GM19239 (cell line): ENCODE results near the gene ANKRD6.

ENCODE experiments used
- DNase-seq: peaks from one replicate; pipeline ENCODE4 v3.0.0; 2011; ENCODE audit warnings: low spot score; ENCODE audit not compliant: insufficient read length
- FAIRE-seq: peaks from 2 replicates; lab custom pipeline; 2011; peaks lifted over from hg19 to GRCh38; lab: Jason Lieb, UNC

ANKRD6 gene

DNA sequence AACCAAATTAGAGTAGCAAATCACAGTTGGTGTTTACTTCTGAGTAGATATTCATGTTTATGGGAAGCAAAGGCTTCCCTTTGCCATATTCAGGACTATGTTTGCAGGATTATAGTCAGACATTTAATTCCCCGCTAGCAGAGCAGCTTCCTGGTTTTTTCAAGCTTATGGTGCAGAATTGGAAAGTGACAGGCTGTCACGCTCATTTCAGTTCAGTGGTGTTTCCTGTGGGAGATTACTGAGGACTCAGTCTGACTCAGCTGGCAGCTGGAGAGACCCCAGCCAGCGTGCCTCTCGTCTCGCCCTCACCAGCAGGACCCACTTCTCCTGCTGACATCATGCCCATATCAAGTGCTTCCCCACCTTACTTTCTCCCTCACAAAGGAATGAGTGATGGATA is 120.5 kb downstream of the ANKRD6 start:
- no peak for DNase-seq
- no peak for FAIRE-seq

DNA sequence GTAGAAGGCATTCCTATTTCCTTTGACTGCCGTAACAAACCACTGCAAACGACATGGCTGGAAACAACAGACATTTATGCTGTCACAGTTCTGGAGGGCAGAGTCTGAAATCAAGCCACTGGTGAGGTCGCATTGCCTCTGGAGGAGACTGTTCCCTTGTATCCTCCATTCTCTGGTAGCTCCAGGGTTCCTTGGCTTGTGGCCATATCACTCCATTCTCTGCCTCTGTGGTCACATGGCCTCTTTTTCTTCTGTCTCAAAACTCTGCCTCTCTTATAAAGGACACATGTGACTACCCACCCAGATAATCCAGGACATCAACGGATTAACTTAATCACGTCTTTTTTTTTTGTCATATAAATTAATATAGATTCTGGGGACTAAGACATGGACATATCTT is 121.2 kb downstream of the ANKRD6 start:
- FAIRE-seq (no peak), DNase-seq (no peak)

DNA sequence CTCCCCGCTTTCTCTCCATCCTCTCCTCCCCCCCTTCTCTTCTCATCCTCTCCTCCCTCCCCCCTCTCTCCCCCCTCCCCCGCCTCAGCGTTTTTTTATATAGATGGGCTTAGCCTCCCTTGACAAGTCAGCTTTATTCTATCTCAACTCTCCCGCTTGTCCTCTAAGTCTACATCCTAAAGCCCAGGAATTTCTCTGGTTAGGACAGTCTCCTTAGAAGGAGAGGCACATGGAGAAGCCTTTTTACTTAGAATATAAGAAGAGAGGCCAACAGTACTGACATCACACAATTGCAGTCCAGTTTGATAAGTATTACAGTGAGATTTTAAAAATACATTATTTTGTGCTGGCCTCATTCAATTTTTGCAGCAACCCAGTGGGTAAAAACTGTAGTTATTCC is 122.1 kb downstream of the ANKRD6 start:
- FAIRE-seq (no peak), DNase-seq (no peak)

DNA sequence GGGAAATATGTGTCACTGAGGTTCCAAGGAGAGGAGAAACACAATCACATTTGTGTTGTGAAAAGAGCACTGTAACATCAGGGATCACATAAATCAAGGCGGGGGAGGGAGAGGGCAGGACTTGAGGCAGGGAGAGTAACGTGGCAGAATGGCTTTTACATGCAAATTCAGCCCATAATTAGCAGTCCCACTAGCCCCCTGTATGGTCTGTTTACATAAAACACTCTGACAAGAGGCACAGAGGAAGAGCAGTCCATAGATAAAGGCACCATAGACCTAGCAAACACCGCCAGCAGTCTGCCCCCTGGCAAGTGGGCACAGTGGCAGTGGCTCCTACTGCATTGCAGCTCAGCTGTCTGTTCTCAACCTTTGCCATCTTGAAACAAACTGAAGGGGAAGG is 122.9 kb downstream of the ANKRD6 start:
- FAIRE-seq: no peak
- DNase-seq: no peak

DNA sequence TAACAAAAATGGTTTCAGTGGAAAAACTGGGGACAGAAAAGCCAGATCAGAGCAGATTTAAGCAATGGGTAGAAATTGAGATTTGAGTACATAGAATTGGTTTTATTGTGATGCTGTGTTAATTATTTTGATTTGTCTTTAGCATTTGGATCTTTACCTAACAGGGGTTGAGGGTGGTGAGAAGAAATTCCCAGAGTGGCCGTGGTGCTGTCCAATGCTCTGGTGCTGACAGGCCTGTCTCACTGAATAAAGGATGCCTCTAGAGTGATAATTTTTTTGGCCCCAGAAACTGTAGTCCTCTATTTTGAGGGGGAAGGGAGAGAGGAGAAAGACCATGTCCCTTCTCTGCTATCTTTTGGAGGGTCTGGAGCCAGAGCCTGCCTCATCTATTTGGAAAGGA is 126.5 kb downstream of the ANKRD6 start:
- DNase-seq (no peak), FAIRE-seq (no peak)

DNA sequence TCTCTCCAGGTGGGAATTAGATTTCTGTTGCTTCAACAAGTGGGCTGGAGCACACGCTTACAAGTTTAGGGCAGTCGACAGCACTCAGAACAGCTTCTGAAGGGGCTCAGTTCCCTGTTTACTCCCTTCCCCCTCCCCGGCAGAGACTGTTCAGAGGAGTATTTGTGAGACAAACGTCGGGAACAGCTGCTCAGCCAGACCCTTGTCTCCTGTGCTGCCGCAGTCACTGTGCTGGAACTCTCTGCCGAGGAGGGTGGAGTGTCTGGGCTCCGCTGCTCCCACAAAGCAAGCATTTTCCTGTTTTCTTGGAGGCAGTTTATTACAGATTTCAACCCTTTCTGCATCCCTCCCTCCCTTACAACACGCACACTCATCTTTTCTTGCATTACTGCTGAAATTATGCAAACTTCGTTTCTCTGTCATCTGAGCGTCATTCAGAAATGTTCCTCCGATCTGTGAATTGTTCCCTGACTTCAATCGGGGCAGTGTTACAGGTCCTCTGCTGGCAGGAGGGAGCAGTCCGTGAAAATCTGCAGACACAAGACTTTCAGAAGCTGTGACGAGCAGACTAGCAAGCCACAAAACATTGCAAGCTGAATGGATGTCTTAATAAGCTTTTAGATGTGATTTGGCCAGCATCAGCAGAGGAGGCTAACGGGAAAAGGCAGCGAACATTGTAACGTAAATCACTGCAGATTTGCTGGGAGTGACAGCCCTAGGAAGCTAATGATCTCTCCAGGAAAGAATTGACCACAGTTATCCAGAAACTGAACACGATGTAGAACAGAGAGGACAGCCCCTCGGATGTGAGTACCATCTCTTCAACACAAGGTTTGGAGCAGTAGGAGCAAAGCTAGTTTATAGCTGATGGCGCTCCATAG is 129.4 kb downstream of the ANKRD6 start:
- no peak for DNase-seq
- FAIRE-seq: no peak

DNA sequence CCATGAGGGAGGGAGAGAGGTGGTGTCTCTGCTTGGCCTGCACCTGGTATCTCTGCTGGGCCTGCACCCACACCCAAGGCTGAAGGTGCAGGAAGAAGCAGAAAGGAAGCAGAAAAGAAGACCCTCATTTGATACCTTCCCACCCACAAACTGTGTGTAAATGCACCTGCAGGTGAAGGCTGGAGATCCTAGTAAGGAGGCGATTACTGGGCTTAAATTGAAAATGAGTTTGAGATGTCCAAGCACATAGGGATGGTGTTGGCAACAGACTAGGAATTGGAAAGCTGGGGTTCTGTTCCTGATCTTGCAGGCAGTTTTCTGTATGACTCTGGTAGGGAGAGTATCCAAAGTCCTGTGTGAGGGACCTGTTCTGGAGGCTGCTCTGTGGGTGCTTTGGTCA is 130.9 kb downstream of the ANKRD6 start:
- DNase-seq: no peak

DNA sequence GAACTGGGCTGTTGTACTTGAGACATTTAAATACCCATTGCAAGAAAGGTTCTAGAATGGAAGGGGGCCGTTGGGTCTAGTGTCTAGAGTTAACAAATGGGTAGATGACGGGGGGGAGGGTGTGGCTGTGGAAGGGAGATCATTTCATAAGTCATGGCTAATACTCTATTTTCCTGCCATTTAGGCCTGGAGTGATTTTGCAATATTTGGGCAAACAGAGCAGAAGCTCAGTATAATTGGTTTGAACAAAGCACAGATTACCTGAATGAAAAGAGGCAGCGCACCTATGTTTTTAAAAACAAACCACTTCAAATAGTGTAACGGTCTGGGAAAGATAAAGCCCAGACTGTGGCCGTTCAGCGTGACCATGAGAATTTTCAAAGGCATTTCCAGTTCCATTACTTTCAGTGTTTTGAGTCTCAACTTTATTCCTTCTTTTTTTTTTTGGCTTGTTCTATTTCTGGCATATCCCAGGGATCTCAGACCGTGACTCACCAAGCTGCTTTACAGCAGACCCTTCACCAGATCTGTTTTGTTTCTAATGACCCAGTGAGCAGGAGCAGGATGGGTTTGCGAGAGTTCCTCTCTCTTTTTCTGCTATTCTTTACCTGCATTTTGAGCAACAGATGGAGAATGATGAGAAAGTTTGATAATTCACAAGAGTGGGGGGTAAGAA is 131.9 kb downstream of the ANKRD6 start:
- DNase-seq: no peak
- FAIRE-seq: no peak

More for the DNA sequence above, 130.9 kb downstream of the ANKRD6 start:
- FAIRE-seq: no peak

DNA sequence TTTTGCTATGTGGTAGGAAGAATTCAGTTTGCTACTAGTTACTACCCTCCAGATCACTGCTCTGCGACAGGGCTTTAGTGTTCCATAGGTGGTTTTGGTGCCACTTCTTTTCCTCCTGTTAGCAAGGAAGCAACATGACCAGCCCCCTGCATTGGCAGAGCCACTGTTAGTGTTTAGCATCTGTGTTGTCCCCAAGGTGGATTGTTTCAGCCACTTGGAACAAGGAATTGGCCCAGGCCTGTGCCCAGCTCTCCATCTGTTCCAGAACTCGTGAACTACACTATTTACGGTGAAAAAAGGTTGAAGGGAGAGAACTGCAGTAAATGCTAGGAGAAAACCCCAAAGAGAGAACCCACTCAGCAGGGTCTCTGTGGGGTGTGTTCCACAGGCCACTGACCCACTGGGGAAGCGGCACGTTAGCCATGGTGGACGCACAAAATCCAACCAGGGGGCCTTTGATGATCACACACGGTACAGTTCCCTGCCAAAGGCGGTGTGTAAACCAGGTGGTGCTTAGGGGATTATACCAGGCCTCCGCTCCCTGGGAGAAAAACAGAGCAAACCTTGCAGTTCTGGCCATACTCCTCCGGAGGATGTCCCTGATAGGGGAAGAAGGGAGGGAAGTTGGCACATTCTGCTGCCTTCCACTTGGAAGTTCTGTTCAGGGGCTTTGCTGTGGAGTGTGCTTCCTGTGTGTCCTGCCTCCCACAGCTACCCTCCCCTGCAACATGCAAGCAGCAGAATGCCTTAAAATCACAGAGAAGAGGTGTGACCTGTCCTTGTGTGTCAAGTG is 133.3 kb downstream of the ANKRD6 start:
- DNase-seq (no peak), FAIRE-seq (no peak)

DNA sequence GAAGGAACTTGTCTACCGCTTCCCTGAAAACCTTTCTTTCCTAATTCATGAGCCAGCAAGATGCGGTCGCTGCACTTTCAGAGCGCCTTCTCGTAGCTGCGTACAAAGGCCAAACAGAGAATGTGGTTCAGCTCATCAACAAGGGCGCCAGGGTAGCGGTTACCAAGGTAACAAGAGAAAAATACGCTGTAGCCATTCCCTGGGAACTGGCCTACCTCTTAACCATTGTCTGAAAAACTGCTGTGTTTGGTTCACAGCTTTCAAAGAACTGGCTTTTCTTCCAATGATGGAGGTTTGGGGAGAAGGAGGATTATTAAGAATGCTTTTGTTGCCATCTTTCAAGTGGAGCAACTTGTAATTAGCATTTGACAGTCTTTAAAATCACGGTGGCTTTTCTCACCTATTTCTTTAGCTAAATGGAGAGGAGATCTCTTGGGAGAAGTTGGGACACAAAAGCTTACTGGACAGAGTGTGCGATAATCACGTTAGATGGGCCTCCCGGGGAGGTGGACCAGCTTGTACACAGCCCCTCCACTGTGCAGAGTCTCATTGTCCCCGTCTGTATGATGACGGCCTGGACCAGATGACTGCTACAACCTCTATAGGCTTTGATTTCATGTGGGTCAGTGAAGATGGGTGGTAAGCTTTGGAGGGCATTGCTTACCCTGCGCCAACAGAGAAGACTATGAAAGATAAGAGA is 134.1 kb downstream of the ANKRD6 start:
- FAIRE-seq (no peak), DNase-seq (no peak)

DNA sequence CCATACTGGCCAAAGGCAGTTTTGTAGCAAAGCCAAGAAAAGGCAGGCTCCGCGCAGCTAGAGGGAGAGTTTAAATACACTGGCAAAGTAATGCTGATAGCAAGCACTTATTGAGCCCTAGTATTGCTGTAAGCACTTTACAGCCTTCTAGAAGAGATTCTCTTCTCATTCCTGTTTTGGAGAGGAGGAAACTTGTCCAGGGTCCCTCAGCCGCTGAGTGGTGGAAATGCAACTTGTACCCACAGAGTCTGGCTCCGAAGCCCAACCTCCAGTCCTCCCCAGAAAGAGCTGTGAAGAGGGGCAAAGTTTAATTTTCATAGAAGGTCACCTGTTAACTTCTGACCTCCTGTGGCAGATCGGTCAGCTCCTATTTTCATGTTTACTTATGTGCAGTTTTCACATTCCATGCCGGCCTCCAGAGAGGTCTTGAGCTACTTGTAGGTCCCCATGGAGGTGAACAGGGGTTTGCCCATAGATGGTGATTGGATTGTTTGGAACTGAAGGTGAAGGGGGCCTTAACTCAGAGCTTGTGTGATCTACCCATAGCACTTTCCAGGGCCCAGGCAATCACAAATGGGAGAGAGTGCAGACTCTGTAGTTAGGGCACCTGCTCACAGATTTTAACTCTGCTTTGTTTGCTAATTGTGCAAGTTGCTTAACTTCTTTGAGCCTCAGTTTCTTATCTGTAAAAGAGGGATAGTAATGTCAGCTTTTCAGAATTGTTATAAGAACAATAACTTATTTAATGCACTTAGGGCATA is 134.9 kb downstream of the ANKRD6 start:
- FAIRE-seq: no peak
- DNase-seq: no peak

DNA sequence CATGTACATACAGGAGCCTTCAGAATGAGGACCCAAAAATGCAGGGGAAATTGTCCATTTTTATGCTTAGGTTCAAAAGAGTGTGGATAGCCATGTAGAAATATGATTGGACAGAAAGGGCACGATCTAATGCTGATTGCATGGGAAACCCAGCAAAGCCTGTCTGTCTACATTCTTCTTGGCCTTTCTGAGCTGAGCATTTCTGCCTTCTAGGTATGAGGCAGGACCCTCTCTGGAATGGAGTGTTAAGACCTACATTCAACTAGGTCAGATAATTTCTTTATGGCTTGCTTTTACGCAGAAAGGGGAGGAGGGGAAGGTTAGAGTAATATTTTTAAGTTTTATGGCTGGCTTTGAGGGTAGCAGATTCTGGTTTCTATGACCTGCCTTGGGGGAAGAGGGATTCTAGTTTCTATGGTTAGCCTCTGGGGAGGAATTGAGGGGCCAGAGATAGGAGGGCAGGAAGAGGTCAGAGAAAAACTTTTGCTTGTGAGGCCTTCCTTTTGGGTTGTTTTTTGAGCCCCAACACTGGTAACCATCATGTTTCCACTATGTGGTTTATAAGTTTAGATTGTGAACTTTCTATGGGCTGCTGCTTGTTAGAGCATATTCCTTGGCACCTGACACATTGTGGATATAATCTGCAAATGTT is 142.1 kb downstream of the ANKRD6 start:
- DNase-seq (no peak), FAIRE-seq (peak; percentile 42)

DNA sequence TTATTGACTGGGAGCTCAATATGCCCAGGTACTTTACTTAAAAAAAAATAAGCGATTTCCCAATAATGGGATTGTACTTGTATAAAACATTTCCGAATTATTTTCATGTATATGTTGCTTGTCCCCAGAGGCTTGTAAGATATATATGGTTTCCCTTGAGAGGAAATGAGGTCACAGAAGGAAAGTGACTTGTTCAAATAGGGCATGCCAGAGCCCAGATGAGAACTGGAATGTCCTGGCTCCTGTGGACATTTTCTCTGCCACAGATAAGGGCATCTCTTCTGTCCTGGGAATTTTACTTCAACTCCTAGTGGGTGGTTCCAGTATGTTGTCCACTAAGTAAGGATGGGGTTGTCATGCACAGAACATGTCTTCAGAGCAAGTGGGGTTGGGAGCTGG is 142.6 kb downstream of the ANKRD6 start:
- FAIRE-seq (no peak), DNase-seq (no peak)

DNA sequence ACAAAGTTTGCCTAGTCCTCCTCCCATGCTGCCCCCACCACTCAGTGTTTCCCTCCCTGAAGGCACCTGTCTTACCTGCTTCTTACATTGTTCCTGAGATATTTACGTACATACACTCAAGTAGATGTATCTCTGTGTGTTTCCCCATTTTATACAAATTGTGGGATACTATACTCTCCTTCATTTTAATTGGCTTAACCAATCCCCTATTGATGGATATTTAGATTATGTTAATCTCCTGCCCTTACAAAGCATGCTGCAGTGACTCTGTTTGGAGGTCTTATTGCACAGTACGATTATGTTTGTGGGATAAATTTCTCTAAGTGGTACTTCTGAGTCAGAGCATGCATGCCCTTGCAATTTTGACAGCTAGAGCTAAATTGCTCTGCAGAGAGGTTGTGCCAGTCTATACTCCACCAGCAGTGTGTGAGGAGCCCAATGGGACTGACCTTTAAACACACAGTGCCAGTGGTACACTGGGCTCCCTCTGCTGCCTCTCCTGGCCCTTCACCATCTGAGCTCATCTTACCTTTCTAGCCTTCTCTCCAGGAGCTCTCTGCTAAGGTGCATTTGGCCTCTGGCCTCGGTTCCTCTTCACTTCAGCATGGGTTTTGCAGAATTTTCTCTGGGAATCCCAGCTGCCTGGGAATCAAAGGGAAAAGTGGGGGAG is 148.2 kb downstream of the ANKRD6 start:
- no peak for FAIRE-seq

DNA sequence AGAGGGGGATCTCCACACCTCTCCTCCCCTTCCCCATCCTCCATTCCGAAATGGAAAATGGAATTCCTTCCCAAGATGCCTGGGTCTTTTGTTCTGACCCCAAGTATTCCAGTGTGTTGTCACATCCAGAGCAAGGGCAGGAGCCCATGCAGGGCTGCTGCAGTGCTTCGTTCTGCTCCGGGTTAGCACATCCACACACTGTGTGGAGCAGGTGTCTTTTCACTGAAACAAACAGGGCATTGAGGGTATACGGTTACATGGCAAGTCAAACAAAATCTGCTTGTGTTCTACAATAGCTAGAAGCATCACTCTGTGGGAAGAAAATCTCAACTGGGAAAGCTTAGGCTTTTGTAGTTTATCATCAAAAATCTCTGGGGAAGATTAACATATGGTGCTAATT is 148.7 kb downstream of the ANKRD6 start:
- no peak for FAIRE-seq

More for the DNA sequence above, 148.2 kb downstream of the ANKRD6 start:
- no peak for DNase-seq

DNA sequence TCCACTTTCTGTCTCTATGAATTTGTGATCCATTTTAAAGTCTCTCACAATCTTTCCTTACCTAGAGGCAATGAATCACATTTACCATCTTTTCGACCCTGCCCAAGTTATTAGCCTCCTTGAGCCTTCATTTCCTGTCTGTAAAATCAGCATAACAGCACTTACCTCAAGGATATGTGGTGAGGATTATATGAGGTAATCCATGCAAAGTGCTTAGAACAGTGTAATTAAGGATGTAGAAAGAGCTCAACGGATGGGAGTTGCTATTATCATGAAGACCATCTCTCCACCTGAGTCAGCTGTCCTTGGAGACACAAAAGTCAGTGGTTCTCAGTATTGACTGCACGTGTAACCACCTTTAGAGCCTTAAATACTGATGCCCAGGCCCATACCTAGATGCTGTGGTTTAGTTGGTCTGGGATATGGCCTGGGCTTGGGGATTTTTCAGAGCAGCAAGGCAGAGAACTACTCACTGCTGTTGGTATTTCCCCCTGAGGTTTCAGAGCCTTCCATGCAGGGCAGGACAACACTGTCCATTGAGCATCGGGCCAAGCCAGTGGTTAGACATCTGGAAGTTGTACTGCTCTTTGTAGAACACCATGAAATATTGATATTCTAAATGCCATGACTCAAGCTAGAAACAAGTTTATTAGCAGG is 149.8 kb downstream of the ANKRD6 start:
- DNase-seq: no peak
- FAIRE-seq: no peak

More for the DNA sequence above, 148.7 kb downstream of the ANKRD6 start:
- DNase-seq: no peak

DNA sequence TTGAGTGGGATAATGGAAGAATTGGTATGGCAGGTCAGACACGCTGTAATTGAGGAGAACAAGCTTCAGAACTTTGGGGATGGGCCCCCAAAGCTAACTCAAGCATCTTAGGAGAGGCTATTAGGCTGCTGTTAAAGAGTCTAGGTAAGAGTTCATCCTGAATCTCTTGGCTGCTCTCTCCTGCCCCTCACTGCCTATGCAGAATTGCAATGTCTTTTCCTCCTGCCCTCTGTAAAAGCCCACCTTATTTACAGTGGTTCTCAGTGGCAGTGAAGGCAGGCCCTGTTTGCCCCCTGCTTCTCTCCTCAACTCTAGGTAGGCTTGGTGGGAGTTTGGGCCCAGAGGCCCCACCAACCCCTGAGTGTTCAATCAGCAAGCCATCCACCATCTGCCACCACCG is 150.6 kb downstream of the ANKRD6 start:
- FAIRE-seq (no peak), DNase-seq (no peak)

DNA sequence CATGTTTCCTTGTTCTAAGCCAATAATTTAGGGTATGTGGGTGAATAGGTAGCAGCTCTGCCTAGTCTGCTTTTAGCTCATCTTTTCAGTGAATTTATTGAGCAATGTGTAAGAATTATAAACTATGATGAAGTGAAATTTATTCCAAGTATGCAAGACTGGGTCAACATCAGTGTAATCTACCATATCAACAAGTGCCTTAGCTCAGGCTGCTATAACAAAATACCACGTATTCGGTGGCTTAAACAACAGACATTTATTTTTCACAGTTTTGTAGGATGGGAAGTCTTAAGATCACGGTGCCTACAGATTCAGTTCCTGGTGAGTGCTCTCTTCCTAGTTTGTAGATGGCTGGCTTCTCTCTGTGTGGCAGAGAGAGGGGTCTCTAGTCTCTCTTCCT is 151.6 kb downstream of the ANKRD6 start:
- FAIRE-seq (no peak), DNase-seq (no peak)
